HepG2 (cell line): Measurements from ENCODE around the gene KAZN. TPM values are rescaled to one million over a fixed set of nuclear protein-coding genes. Genes with fewer than 3 reads are reported as not detected.
A peak's percentile ranks its signal among the peaks of the same experiment; 100 is the strongest.

Experiments used
- HDAC2 ChIP-seq: sonication (generic); formaldehyde crosslinking; IDR thresholded peaks from 2 replicates; pipeline ENCODE4 v1.4.0; 2020; ENCODE audit warnings: missing genetic modification reagents
- KMT2A ChIP-seq: sonication (generic); formaldehyde crosslinking; IDR thresholded peaks from 2 replicates; pipeline ENCODE4 v1.4.0; 2020; ENCODE audit warnings: missing genetic modification reagents
- TBX2 ChIP-seq: sonication (generic); formaldehyde crosslinking; IDR thresholded peaks from 2 replicates; pipeline ENCODE4 v1.5.0; 2020; ENCODE audit warnings: missing genetic modification reagents, mild to moderate bottlenecking, borderline replicate concordance
- ZFP90 ChIP-seq: sonication (generic); formaldehyde crosslinking; IDR thresholded peaks from 2 replicates; pipeline ENCODE4 v1.8.0; 2022; ENCODE audit warnings: missing genetic modification reagents, mild to moderate bottlenecking, inconsistent platforms, borderline replicate concordance
- ZFY ChIP-seq: sonication (generic); formaldehyde crosslinking; IDR thresholded peaks from 2 replicates; pipeline ENCODE4 v1.4.0; 2020; ENCODE audit warnings: missing genetic modification reagents
- ZNF263 ChIP-seq: sonication (generic); formaldehyde crosslinking; IDR thresholded peaks from 2 replicates; pipeline ENCODE4 v1.4.0; 2020; ENCODE audit warnings: missing genetic modification reagents
- ZNF768 ChIP-seq: sonication (generic); formaldehyde crosslinking; IDR thresholded peaks from 2 replicates; pipeline ENCODE4 v1.4.0; 2020; ENCODE audit warnings: missing genetic modification reagents
- polyA plus RNA-seq, 8 experiments: library from polyadenylated mRNA; depleted of rRNA in 3 of 8; stranded (reverse) in 7 of 8; unstranded in 1 of 8; fragments of >200 nt; fragmentation: Illumina TruSeq in 4 of 8; extraction: Trizol in 4 of 8; gene quantifications; 2 replicates each; pipeline versions ENCODE4 v1.2.1 to v1.2.3, GENCODE V29; 2011 to 2016; ENCODE audit warnings: low read depth in 4 of 8, missing spikeins in 1 of 8, mixed read lengths in 1 of 8; ENCODE audit not compliant: insufficient read depth in 1 of 8
- total RNA-seq, 5 experiments: library from RNA; depleted of rRNA; stranded (reverse); fragments of >200 nt; fragmentation: Illumina TruSeq; extraction: Trizol; gene quantifications; 2 replicates each; pipeline ENCODE4 v1.2.3, GENCODE V29; 2016; ENCODE audit warnings: low read depth in 1 of 5
- TF ChIP-seq, protein P1 (sequence below): sonication (generic); formaldehyde crosslinking; IDR thresholded peaks from one replicate; pipeline ENCODE4 v1.5.1; 2020; ENCODE audit warnings: mild to moderate bottlenecking, missing genetic modification reagents; ENCODE audit errors: not compliant biosample characterization
- TF ChIP-seq, protein P2 (sequence below): sonication (generic); formaldehyde crosslinking; IDR thresholded peaks from 2 replicates; pipeline ENCODE4 v1.8.1; 2022; ENCODE audit warnings: mild to moderate bottlenecking, missing genetic modification reagents
- TF ChIP-seq, protein P3 (sequence below): sonication (generic); formaldehyde crosslinking; IDR thresholded peaks from 2 replicates; pipeline ENCODE4 v1.5.0; 2020; ENCODE audit warnings: mild to moderate bottlenecking, missing genetic modification reagents
- TF ChIP-seq, protein P4 (sequence below): sonication (generic); formaldehyde crosslinking; IDR thresholded peaks from 2 replicates; pipeline ENCODE4 v1.5.1; 2020; ENCODE audit warnings: missing genetic modification reagents, mild to moderate bottlenecking, borderline replicate concordance
- TF ChIP-seq, protein P5 (sequence below): sonication (generic); formaldehyde crosslinking; IDR thresholded peaks from 2 replicates; pipeline ENCODE4 v1.5.0; 2020; ENCODE audit warnings: missing genetic modification reagents

KAZN gene
- total and polyA plus RNA-seq, 2 of the 13 experiments (the other 11 are each of a cell fraction or from before 2014, with no cell fraction given): 10.4 to 13.5 TPM

DNA sequence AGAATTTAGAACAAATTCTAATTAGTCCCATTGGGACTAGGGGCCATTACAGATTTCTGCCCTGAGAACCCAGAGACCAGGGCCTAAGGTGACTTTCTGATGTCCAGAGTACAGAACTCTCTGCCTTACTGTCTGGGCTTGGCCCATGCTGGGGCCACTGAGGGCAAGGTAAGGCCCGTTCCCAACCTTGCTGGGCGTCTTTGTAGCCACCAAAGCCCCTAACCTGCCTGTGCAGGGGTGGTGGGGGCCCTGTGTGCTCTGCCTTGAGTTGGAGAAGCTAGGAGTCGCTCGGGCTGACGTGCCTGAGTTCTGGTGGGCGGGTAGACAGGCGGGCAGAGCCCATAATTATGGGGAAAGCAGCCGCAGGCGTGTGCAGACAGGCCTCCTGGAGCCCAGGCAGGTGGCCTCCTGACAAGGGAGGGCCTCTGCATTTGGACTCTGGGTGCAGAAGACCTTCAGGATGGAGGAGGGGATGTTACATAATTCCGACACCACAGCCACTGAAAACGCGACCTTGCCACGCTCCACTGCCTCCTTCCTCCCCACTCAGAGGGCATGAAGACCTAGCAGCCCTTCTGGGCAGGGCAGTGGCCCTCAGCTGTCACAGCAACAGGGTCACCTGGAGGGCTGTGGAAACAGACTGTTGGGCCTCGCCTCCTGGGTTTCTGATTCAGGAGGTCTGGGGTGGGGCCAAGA is 315.1 kb downstream of the KAZN start (continued):
- TF ChIP-seq, protein P1, sequence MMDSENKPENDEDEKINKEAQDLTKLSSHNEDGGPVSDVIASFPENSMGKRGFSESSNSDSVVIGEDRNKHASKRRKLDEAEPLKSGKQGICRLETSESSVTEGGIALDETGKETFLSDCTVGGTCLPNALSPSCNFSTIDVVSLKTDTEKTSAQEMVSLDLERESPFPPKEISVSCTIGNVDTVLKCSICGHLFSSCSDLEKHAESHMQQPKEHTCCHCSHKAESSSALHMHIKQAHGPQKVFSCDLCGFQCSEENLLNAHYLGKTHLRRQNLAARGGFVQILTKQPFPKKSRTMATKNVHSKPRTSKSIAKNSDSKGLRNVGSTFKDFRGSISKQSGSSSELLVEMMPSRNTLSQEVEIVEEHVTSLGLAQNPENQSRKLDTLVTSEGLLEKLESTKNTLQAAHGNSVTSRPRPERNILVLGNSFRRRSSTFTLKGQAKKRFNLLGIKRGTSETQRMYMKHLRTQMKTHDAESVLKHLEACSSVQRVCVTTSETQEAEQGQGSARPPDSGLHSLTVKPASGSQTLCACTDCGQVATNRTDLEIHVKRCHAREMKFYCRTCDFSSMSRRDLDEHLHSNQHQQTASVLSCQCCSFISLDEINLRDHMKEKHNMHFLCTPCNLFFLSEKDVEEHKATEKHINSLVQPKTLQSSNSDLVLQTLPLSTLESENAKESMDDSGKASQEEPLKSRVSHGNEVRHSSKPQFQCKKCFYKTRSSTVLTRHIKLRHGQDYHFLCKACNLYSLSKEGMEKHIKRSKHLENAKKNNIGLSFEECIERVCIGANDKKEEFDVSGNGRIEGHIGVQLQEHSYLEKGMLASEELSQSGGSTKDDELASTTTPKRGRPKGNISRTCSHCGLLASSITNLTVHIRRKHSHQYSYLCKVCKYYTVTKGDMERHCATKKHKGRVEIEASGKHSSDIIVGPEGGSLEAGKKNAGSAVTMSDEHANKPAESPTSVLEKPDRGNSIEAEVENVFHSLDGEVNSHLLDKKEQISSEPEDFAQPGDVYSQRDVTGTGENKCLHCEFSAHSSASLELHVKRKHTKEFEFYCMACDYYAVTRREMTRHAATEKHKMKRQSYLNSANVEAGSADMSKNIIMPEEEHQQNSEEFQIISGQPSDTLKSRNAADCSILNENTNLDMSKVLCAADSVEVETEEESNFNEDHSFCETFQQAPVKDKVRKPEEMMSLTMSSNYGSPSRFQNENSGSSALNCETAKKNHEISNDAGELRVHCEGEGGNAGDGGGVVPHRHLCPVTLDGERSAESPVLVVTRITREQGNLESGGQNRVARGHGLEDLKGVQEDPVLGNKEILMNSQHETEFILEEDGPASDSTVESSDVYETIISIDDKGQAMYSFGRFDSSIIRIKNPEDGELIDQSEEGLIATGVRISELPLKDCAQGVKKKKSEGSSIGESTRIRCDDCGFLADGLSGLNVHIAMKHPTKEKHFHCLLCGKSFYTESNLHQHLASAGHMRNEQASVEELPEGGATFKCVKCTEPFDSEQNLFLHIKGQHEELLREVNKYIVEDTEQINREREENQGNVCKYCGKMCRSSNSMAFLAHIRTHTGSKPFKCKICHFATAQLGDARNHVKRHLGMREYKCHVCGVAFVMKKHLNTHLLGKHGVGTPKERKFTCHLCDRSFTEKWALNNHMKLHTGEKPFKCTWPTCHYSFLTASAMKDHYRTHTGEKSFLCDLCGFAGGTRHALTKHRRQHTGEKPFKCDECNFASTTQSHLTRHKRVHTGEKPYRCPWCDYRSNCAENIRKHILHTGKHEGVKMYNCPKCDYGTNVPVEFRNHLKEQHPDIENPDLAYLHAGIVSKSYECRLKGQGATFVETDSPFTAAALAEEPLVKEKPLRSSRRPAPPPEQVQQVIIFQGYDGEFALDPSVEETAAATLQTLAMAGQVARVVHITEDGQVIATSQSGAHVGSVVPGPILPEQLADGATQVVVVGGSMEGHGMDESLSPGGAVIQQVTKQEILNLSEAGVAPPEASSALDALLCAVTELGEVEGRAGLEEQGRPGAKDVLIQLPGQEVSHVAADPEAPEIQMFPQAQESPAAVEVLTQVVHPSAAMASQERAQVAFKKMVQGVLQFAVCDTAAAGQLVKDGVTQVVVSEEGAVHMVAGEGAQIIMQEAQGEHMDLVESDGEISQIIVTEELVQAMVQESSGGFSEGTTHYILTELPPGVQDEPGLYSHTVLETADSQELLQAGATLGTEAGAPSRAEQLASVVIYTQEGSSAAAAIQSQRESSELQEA (CRISPR knock-in tag): peak; percentile 57
- TF ChIP-seq, protein P2, sequence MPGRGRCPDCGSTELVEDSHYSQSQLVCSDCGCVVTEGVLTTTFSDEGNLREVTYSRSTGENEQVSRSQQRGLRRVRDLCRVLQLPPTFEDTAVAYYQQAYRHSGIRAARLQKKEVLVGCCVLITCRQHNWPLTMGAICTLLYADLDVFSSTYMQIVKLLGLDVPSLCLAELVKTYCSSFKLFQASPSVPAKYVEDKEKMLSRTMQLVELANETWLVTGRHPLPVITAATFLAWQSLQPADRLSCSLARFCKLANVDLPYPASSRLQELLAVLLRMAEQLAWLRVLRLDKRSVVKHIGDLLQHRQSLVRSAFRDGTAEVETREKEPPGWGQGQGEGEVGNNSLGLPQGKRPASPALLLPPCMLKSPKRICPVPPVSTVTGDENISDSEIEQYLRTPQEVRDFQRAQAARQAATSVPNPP (CRISPR knock-in tag): no peak
- TF ChIP-seq KMT2A (CRISPR knock-in tag): 0 out of 2 replicates have a peak, but pooled peaks have one; percentile 38
- peak; percentile 55; the same call in 1 of the 2 replicates for TF ChIP-seq ZNF768
- TF ChIP-seq, protein P3, sequence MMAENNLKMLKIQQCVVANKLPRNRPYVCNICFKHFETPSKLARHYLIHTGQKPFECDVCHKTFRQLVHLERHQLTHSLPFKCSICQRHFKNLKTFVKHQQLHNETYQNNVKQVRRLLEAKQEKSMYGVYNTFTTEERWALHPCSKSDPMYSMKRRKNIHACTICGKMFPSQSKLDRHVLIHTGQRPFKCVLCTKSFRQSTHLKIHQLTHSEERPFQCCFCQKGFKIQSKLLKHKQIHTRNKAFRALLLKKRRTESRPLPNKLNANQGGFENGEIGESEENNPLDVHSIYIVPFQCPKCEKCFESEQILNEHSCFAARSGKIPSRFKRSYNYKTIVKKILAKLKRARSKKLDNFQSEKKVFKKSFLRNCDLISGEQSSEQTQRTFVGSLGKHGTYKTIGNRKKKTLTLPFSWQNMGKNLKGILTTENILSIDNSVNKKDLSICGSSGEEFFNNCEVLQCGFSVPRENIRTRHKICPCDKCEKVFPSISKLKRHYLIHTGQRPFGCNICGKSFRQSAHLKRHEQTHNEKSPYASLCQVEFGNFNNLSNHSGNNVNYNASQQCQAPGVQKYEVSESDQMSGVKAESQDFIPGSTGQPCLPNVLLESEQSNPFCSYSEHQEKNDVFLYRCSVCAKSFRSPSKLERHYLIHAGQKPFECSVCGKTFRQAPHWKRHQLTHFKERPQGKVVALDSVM (CRISPR knock-in tag): peak; percentile 93
- TF ChIP-seq, protein P4, sequence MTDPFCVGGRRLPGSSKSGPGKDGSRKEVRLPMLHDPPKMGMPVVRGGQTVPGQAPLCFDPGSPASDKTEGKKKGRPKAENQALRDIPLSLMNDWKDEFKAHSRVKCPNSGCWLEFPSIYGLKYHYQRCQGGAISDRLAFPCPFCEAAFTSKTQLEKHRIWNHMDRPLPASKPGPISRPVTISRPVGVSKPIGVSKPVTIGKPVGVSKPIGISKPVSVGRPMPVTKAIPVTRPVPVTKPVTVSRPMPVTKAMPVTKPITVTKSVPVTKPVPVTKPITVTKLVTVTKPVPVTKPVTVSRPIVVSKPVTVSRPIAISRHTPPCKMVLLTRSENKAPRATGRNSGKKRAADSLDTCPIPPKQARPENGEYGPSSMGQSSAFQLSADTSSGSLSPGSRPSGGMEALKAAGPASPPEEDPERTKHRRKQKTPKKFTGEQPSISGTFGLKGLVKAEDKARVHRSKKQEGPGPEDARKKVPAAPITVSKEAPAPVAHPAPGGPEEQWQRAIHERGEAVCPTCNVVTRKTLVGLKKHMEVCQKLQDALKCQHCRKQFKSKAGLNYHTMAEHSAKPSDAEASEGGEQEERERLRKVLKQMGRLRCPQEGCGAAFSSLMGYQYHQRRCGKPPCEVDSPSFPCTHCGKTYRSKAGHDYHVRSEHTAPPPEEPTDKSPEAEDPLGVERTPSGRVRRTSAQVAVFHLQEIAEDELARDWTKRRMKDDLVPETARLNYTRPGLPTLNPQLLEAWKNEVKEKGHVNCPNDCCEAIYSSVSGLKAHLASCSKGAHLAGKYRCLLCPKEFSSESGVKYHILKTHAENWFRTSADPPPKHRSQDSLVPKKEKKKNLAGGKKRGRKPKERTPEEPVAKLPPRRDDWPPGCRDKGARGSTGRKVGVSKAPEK (CRISPR knock-in tag): peak; percentile 61; the same call in 1 of the 2 replicates
- TF ChIP-seq HDAC2 (CRISPR knock-in tag): peak; percentile 54; the same call in 1 of the 2 replicates
- peak; percentile 44; the same call in 1 of the 2 replicates for TF ChIP-seq ZFY (CRISPR knock-in tag)
- TF ChIP-seq TBX2 (CRISPR knock-in tag): 0 out of 2 replicates have a peak, but pooled peaks have one; percentile 40
- TF ChIP-seq ZNF263 (CRISPR knock-in tag): 0 out of 2 replicates have a peak, but pooled peaks have one; percentile 32
- TF ChIP-seq, protein P5, sequence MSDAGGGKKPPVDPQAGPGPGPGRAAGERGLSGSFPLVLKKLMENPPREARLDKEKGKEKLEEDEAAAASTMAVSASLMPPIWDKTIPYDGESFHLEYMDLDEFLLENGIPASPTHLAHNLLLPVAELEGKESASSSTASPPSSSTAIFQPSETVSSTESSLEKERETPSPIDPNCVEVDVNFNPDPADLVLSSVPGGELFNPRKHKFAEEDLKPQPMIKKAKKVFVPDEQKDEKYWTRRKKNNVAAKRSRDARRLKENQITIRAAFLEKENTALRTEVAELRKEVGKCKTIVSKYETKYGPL (CRISPR knock-in tag): peak; percentile 53; the same call in 1 of the 2 replicates
- 0 out of 2 replicates have a peak, but pooled peaks have one; percentile 33 for TF ChIP-seq ZFP90 (CRISPR knock-in tag)
